Uterus (tissue), 4 donors: ENCODE results near the gene ARMH4. TPM values are rescaled to one million over a fixed set of nuclear protein-coding genes. Genes with fewer than 3 reads are reported as not detected.

ENCODE experiments used
- DNase-seq, 2 donors: peaks; one replicate each; pipeline ENCODE4 v3.0.0-alpha.2; 2019 to 2020
- H3K27ac ChIP-seq, 2 donors: fragments of 200-600 bp; sonication (generic); 1 replicate in 1 of 2; 2 replicates in 1 of 2; pipeline ENCODE4 v1.5.1; 2016 to 2018
- H3K27me3 ChIP-seq, 2 donors: fragments of 200-600 bp; sonication (generic); one replicate each; pipeline ENCODE4 v1.5.1; 2018 to 2019; ENCODE audit warnings: control low read depth in 1 of 2
- H3K36me3 ChIP-seq, 2 donors: fragments of 200-600 bp; sonication (generic); one replicate each; pipeline ENCODE4 v1.5.1; 2019; ENCODE audit warnings: control low read depth in 1 of 2
- H3K4me1 ChIP-seq, 2 donors: fragments of 200-600 bp; sonication (generic); one replicate each; pipeline ENCODE4 v1.5.1; 2018 to 2019; ENCODE audit warnings: control low read depth in 1 of 2
- H3K4me3 ChIP-seq, 2 donors: fragments of 200-600 bp; sonication (generic); 1 replicate in 1 of 2; 2 replicates in 1 of 2; pipeline ENCODE4 v1.5.1; 2018 to 2019; ENCODE audit warnings: mild to moderate bottlenecking in 1 of 2
- H3K9me3 ChIP-seq, 2 donors: fragments of 200-600 bp; sonication (generic); one replicate each; pipeline ENCODE4 v1.5.1; 2019; ENCODE audit warnings: control low read depth in 1 of 2
- CTCF ChIP-seq, 4 experiments: fragments of 200-600 bp in 2 of 4; fragments of 450-650 bp in 2 of 4; sonication (generic) in 2 of 4; IDR thresholded peaks; one replicate each; pipeline ENCODE4 v1.5.1; 2016 to 2019; ENCODE audit warnings: antibody characterized with exemption in 4 of 4, mild to moderate bottlenecking in 2 of 4, moderate library complexity in 1 of 4
- POLR2A ChIP-seq, 2 donors: fragments of 450-650 bp; IDR thresholded peaks; one replicate each; pipeline ENCODE4 v1.6.1; 2016; ENCODE audit warnings: antibody characterized with exemption in 2 of 2, mild to moderate bottlenecking in 1 of 2, moderate library complexity in 1 of 2
- intact Hi-C: fragments of 100-400 bp; cut with DNase I; formaldehyde crosslinking; loops from one replicate; pipeline ENCODE4 v1.15.1; 2023; ENCODE audit warnings: low total_unique reads
- total RNA-seq, 4 donors: library from RNA; depleted of rRNA in 3 of 4; stranded (reverse); fragments of >200 nt in 3 of 4; gene quantifications; one replicate each; pipeline versions ENCODE4 v1.1.0 to v1.2.4, GENCODE V29; 2014 to 2023
- donor health status: DM: yes; HTN: yes; CAD: no.

ARMH4 gene
- total RNA-seq, 4 donors from 2014 or later: 8.2 to 49.9 (median 11.2) TPM

GRCh38 chr14:57987051-57987450 is 165.0 kb downstream of the ARMH4 start:
- no peaks in the 10 kb centered on the region for H3K27me3 ChIP-seq
- intact Hi-C loops: no loop called here
- TF ChIP-seq CTCF (IDR thresholded peaks at IDR 0.05) (no peak), POLR2A (IDR thresholded peaks at IDR 0.05) (no peak)
- H3K4me1 ChIP-seq: no peaks in the 10 kb centered on the region
- H3K36me3 ChIP-seq: no peaks in the 10 kb centered on the region
- no peaks in the 10 kb centered on the region for H3K9me3 ChIP-seq
- no peak overlapping the region for H3K4me3 ChIP-seq
- no peak overlapping the region for H3K27ac ChIP-seq
- no peak for DNase-seq

- Histone ChIP-seq H3K27me3 (no peaks in the 10 kb centered on the region), H3K4me3 (no peak overlapping the region), H3K9me3 (no peaks in the 10 kb centered on the region), H3K4me1 (no peaks in the 10 kb centered on the region), H3K36me3 (no peaks in the 10 kb centered on the region), H3K27ac (no peak overlapping the region)
- DNase-seq: no peak
- TF ChIP-seq POLR2A (IDR thresholded peaks at IDR 0.05) (no peak), CTCF (IDR thresholded peaks at IDR 0.05) (no peak)
- intact Hi-C loops: no loop called here
These were observed 169.0 kb downstream of the ARMH4 start for GRCh38 chr14:57982804-57983634.

- TF ChIP-seq POLR2A (IDR thresholded peaks at IDR 0.05) (no peak), CTCF (IDR thresholded peaks at IDR 0.05) (no peak)
- Histone ChIP-seq H3K9me3 (no peaks in the 10 kb centered on the region), H3K4me3 (peak overlapping the region in 1 of 2 donors; percentile 16), H3K27me3 (no peaks in the 10 kb centered on the region), H3K36me3 (no peaks in the 10 kb centered on the region), H3K4me1 (no peaks in the 10 kb centered on the region), H3K27ac (peak overlapping the region in 1 of 2 donors; percentile 64)
- DNase-seq: no peak
- intact Hi-C loops: no loop called here
These were observed 170.0 kb downstream of the ARMH4 start for GRCh38 chr14:57981817-57982560.

- Histone ChIP-seq H3K27ac (no peak overlapping the region), H3K4me3 (no peak overlapping the region), H3K9me3 (no peaks in the 10 kb centered on the region), H3K4me1 (no peaks in the 10 kb centered on the region), H3K36me3 (no peaks in the 10 kb centered on the region), H3K27me3 (no peaks in the 10 kb centered on the region)
- intact Hi-C loops: no loop called here
- TF ChIP-seq POLR2A (IDR thresholded peaks at IDR 0.05) (no peak), CTCF (IDR thresholded peaks at IDR 0.05) (no peak)
- DNase-seq: no peak
These were observed 172.5 kb downstream of the ARMH4 start for GRCh38 chr14:57979376-57980048.
